ENCODE results near the gene NLRP3. TPM values are rescaled to one million over a fixed set of nuclear protein-coding genes. Genes with fewer than 3 reads are reported as not detected.

NLRP3 gene
- total RNA-seq, 4 donors from 2014 or later: 0.29 to 0.56 (median 0.47) TPM

GRCh38 chr1:247452447-247453039 is 36.6 kb downstream of the NLRP3 start:
- ATAC-seq (no peak), DNase-seq (no peak)
- no peaks in the 10 kb centered on the region for H3K9me3 ChIP-seq
- H3K27ac ChIP-seq: no peak overlapping the region
- in situ Hi-C loops (cut with MboI; ENCODE audit: low sequenced_read_pairs in 4 of 4) (no loop called here), intact Hi-C loops (cut with DNase I; ENCODE audit: low total_unique reads) (no loop called here)
- TF ChIP-seq CTCF (IDR thresholded peaks at IDR 0.05 in 4 of 5, conservative IDR thresholded peaks at IDR 0.05 in 1 of 5): no peak
- no peak for TF ChIP-seq POLR2A (IDR thresholded peaks at IDR 0.05)
- H3K4me1 ChIP-seq: no peaks in the 10 kb centered on the region
- H3K36me3 ChIP-seq: no peaks in the 10 kb centered on the region
- no peak overlapping the region for H3K4me3 ChIP-seq
- H3K27me3 ChIP-seq: peaks cover 5 to 15% (median 7%) of the 10 kb centered on the region in 3 donors

- no peaks in the 10 kb centered on the region for H3K36me3 ChIP-seq
- intact Hi-C loops (cut with DNase I; ENCODE audit: low total_unique reads) (no loop called here), in situ Hi-C loops (cut with MboI; ENCODE audit: low sequenced_read_pairs in 4 of 4) (no loop called here)
- DNase-seq: no peak
- H3K4me3 ChIP-seq: no peak overlapping the region
- H3K9me3 ChIP-seq: no peaks in the 10 kb centered on the region
- peaks cover 5 to 15% (median 7%) of the 10 kb centered on the region in 3 donors for H3K27me3 ChIP-seq
- H3K4me1 ChIP-seq: no peaks in the 10 kb centered on the region
- no peak overlapping the region for H3K27ac ChIP-seq
- ATAC-seq: no peak
- TF ChIP-seq CTCF (IDR thresholded peaks at IDR 0.05 in 4 of 5, conservative IDR thresholded peaks at IDR 0.05 in 1 of 5) (no peak), POLR2A (IDR thresholded peaks at IDR 0.05) (no peak)
These were observed 37.3 kb downstream of the NLRP3 start for GRCh38 chr1:247453245-247453644.

GRCh38 chr1:247453997-247454396 is 38.0 kb downstream of the NLRP3 start:
- H3K27me3 ChIP-seq: peaks cover 5 to 15% (median 7%) of the 10 kb centered on the region in 3 donors
- in situ Hi-C loops (cut with MboI; ENCODE audit: low sequenced_read_pairs in 4 of 4): no loop called here

GRCh38 chr1:247456021-247456420 is 40.0 kb downstream of the NLRP3 start:
- no peaks in the 10 kb centered on the region for H3K36me3 ChIP-seq
- in situ Hi-C loops (cut with MboI; ENCODE audit: low sequenced_read_pairs in 4 of 4) (no loop called here), intact Hi-C loops (cut with DNase I; ENCODE audit: low total_unique reads) (no loop called here)
- DNase-seq: no peak
- H3K4me1 ChIP-seq: no peaks in the 10 kb centered on the region
- H3K9me3 ChIP-seq: no peaks in the 10 kb centered on the region
- peaks cover 5 to 15% (median 7%) of the 10 kb centered on the region in 3 donors for H3K27me3 ChIP-seq
- TF ChIP-seq CTCF (IDR thresholded peaks at IDR 0.05 in 4 of 5, conservative IDR thresholded peaks at IDR 0.05 in 1 of 5) (no peak), POLR2A (IDR thresholded peaks at IDR 0.05) (no peak)
- no peak overlapping the region for H3K4me3 ChIP-seq
- no peak overlapping the region for H3K27ac ChIP-seq
- no peak for ATAC-seq

More at GRCh38 chr1:247453997-247454396, 38.0 kb downstream of the NLRP3 start:
- no peak for DNase-seq
- Histone ChIP-seq H3K27ac (no peak overlapping the region), H3K36me3 (no peaks in the 10 kb centered on the region), H3K9me3 (no peaks in the 10 kb centered on the region), H3K4me3 (no peak overlapping the region), H3K4me1 (no peaks in the 10 kb centered on the region)
- TF ChIP-seq POLR2A (IDR thresholded peaks at IDR 0.05) (no peak), CTCF (IDR thresholded peaks at IDR 0.05 in 4 of 5, conservative IDR thresholded peaks at IDR 0.05 in 1 of 5) (no peak)
- intact Hi-C loops (cut with DNase I; ENCODE audit: low total_unique reads): no loop called here
- no peak for ATAC-seq
